Measurements from ENCODE around the gene NCKAP5. TPM values are rescaled to one million over a fixed set of nuclear protein-coding genes. Genes with fewer than 3 reads are reported as not detected.

Gene NCKAP5
- total and polyA plus RNA-seq, 2 of the 13 experiments (the other 11 are each of a cell fraction or from before 2014, with no cell fraction given) = 0.01 TPM; not detected in 1

DNA sequence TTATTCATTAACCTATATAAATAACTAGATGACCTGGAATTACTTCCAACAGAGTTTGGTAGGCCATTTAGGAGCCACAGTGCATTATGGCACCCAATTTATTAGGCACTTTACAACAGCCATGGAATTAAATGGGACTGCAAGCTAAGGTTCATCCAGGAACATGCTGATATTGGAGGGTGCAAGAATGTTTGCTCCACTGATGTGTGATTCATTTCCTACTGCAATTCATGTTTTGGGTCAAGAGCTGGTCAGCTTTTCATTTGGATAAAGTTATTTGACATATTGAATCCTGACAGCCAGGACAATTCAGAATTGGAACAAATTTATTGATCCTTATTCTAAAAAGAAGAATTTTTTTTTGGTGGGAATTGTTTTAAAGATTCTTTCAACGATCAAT is 886.5 kb downstream of the NCKAP5 start:
- no peak for DNase-seq (ENCODE audit: low spot score)
- Histone ChIP-seq H3K4me3 (replicated peaks in 1 of 3; ENCODE audit: insufficient read depth in 1 of 3, low read depth in 2 of 3, low read length in 3 of 3) (no peak overlapping the region), H3K27me3 (ENCODE audit: control insufficient read depth in 1 of 2, insufficient read depth in 2 of 2, low read length in 2 of 2) (no peaks in the 10 kb centered on the region), H3K4me1 (ENCODE audit: insufficient read depth, low read length) (no peaks in the 10 kb centered on the region), H2AFZ (ENCODE audit: low read length) (no peak overlapping the region), H3K4me2 (ENCODE audit: low read depth, low read length) (no peak overlapping the region), H3K9me3 (ENCODE audit: low read length) (no peaks in the 10 kb centered on the region), H3K36me3 (replicated peaks in 1 of 2; ENCODE audit: control insufficient read depth in 1 of 2, insufficient read depth in 2 of 2, low read length in 2 of 2) (no peaks in the 10 kb centered on the region), H3K9ac (ENCODE audit: insufficient read depth, low read depth, low read length) (no peak overlapping the region), H3K27ac (ENCODE audit: extremely low read length, insufficient read depth, low read length) (no peak overlapping the region), H4K20me1 (ENCODE audit: insufficient read depth, low read length) (no peaks in the 10 kb centered on the region), H3K79me2 (ENCODE audit: insufficient read depth, low read length) (no peaks in the 10 kb centered on the region)
- no peak for ATAC-seq
- ChIA-PET CTCF (ENCODE audit: low intra/inter-chr PET ratio, low total read pairs) (no interaction called here), POLR2A (no interaction called here)
- BruUV-seq (replicated peaks) = no TSS peak
- intact Hi-C loops (cut with micrococcal nuclease; ENCODE audit: unreplicated experiment) (no loop called here), in situ Hi-C loops (cut with HindIII; ENCODE audit: extremely low pct_ligation_motif_present, low pct_unique_long_range_greater_than_20kb) (no loop called here)
- no peak for FAIRE-seq
- WGBS (ENCODE audit: low lambda C conversion rate) = 0% methylated on average over 1 of the region's 1 CpG
- no peak for TF ChIP-seq TOE1 (CRISPR knock-in tag; IDR thresholded peaks at IDR 0.05)
- TF ChIP-seq EP300 (IDR thresholded peaks at IDR 0.05; ENCODE audit: low read depth in 2 of 2, low read length in 2 of 2) = no peak
- TF ChIP-seq EP300 (CRISPR knock-in tag; IDR thresholded peaks at IDR 0.05; ENCODE audit: borderline replicate concordance) = no peak
- TF ChIP-seq ARNT (IDR thresholded peaks at IDR 0.05) = no peak
- no peak for TF ChIP-seq THAP11 (CRISPR knock-in tag; IDR thresholded peaks at IDR 0.05)
- no peak for TF ChIP-seq ZNF34 (CRISPR knock-in tag; IDR thresholded peaks at IDR 0.05; ENCODE audit: borderline replicate concordance)
- no peak for TF ChIP-seq ZNF782 (CRISPR knock-in tag; IDR thresholded peaks at IDR 0.05; ENCODE audit: borderline replicate concordance)
- TF ChIP-seq, protein P1, sequence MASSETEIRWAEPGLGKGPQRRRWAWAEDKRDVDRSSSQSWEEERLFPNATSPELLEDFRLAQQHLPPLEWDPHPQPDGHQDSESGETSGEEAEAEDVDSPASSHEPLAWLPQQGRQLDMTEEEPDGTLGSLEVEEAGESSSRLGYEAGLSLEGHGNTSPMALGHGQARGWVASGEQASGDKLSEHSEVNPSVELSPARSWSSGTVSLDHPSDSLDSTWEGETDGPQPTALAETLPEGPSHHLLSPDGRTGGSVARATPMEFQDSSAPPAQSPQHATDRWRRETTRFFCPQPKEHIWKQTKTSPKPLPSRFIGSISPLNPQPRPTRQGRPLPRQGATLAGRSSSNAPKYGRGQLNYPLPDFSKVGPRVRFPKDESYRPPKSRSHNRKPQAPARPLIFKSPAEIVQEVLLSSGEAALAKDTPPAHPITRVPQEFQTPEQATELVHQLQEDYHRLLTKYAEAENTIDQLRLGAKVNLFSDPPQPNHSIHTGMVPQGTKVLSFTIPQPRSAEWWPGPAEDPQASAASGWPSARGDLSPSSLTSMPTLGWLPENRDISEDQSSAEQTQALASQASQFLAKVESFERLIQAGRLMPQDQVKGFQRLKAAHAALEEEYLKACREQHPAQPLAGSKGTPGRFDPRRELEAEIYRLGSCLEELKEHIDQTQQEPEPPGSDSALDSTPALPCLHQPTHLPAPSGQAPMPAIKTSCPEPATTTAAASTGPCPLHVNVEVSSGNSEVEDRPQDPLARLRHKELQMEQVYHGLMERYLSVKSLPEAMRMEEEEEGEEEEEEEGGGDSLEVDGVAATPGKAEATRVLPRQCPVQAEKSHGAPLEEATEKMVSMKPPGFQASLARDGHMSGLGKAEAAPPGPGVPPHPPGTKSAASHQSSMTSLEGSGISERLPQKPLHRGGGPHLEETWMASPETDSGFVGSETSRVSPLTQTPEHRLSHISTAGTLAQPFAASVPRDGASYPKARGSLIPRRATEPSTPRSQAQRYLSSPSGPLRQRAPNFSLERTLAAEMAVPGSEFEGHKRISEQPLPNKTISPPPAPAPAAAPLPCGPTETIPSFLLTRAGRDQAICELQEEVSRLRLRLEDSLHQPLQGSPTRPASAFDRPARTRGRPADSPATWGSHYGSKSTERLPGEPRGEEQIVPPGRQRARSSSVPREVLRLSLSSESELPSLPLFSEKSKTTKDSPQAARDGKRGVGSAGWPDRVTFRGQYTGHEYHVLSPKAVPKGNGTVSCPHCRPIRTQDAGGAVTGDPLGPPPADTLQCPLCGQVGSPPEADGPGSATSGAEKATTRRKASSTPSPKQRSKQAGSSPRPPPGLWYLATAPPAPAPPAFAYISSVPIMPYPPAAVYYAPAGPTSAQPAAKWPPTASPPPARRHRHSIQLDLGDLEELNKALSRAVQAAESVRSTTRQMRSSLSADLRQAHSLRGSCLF (CRISPR knock-in tag; IDR thresholded peaks at IDR 0.05; ENCODE audit: borderline replicate concordance) = no peak
- no peak for TF ChIP-seq MAFG (CRISPR knock-in tag; IDR thresholded peaks at IDR 0.05)

Data from HepG2 (cell line).